Endothelial cell of umbilical vein (primary cell): ENCODE data around the gene SAT2. TPM values are rescaled to one million over a fixed set of nuclear protein-coding genes. Genes with fewer than 3 reads are reported as not detected.

Experiments
- BruUV-seq: library from RNA; stranded (reverse); fragments of 400-500 nt; replicated peaks from 2 replicates; lab custom pipeline; 2021; lab: Mats Ljungman, UMichigan
- CTCF ChIA-PET: fragments of 300-600, 350-600 bp; sonication (Branson Sonifier 250); formaldehyde crosslinking; loops from one replicate; lab custom pipeline; 2021; ENCODE audit warnings: antibody characterized with exemption, inconsistent platforms; lab: Charles Lee
- POLR2A ChIA-PET: fragments of 300-600, 350-600 bp; sonication (Branson Sonifier 250); formaldehyde crosslinking; loops from one replicate; lab custom pipeline; 2021; ENCODE audit warnings: antibody characterized with exemption, inconsistent platforms; lab: Charles Lee
- DNase-seq: peaks from one replicate; pipeline ENCODE4 v3.0.0-alpha.2; 2011; ENCODE audit warnings: low read depth, low spot score
- FAIRE-seq: peaks from 2 replicates; lab custom pipeline; 2011; peaks lifted over from hg19 to GRCh38; lab: Jason Lieb, UNC
- H2AFZ ChIP-seq: 2 replicates; pipeline ENCODE4 v1.6.0; 2012; ENCODE audit warnings: low read depth, low read length, control low read depth, inconsistent platforms
- H3K27ac ChIP-seq: 2 replicates; pipeline ENCODE4 v1.5.1; 2011; ENCODE audit warnings: low read depth, mild to moderate bottlenecking, control low read depth, low read length, moderate library complexity; ENCODE audit not compliant: insufficient read depth
- H3K27me3 ChIP-seq, 2 experiments: 2 replicates each; pipeline versions ENCODE4 v1.6.0 to v1.6.1; 2011; ENCODE audit warnings: low read length in 2 of 2, mixed read lengths in 1 of 2; ENCODE audit not compliant: control insufficient read depth in 2 of 2, insufficient read depth in 2 of 2
- H3K36me3 ChIP-seq, 2 experiments: 2 replicates in 1 of 2; 3 replicates in 1 of 2; pipeline ENCODE4 v1.5.1; 2011; ENCODE audit warnings: low read length in 2 of 2, mild to moderate bottlenecking in 1 of 2, moderate library complexity in 1 of 2; ENCODE audit not compliant: control insufficient read depth in 2 of 2, insufficient read depth in 2 of 2; ENCODE audit errors: extremely low read depth in 1 of 2
- H3K4me1 ChIP-seq: 3 replicates; pipeline ENCODE4 v1.5.1; 2011; ENCODE audit warnings: mild to moderate bottlenecking, low read length; ENCODE audit not compliant: control insufficient read depth, insufficient read depth; ENCODE audit errors: extremely low read depth
- H3K4me2 ChIP-seq: 2 replicates; pipeline ENCODE4 v1.6.1; 2011; ENCODE audit warnings: low read length, control low read depth, mixed read lengths; ENCODE audit not compliant: insufficient read depth
- H3K4me3 ChIP-seq, 3 experiments: fragments of 200-600 bp in 1 of 3; sonication (generic), shearing (Covaris generic) in 1 of 3; replicated peaks in 1 of 3; 2 replicates each; pipeline ENCODE4 v1.5.1; 2011 to 2016; ENCODE audit warnings: control low read depth in 3 of 3, low read length in 3 of 3, mild to moderate bottlenecking in 2 of 3, inconsistent platforms in 1 of 3, low read depth in 1 of 3, moderate library complexity in 1 of 3; ENCODE audit not compliant: insufficient read depth in 1 of 3
- H3K79me2 ChIP-seq: 2 replicates; pipeline ENCODE4 v1.6.0; 2012; ENCODE audit warnings: low read length, inconsistent platforms; ENCODE audit not compliant: control insufficient read depth, insufficient read depth
- H3K9ac ChIP-seq: replicated peaks from 2 replicates; pipeline ENCODE3; 2011; ENCODE audit warnings: low read length, control low read depth; ENCODE audit not compliant: insufficient read depth; ENCODE audit errors: extremely low read depth
- H3K9me1 ChIP-seq: replicated peaks from 3 replicates; pipeline ENCODE4 v1.6.0; 2011; ENCODE audit warnings: mild to moderate bottlenecking, low read length; ENCODE audit not compliant: control insufficient read depth, insufficient read depth; ENCODE audit errors: extremely low read depth
- H3K9me3 ChIP-seq: replicated peaks from 2 replicates; pipeline ENCODE4 v1.5.1; 2012; ENCODE audit warnings: low read length, inconsistent platforms; ENCODE audit not compliant: control insufficient read depth, insufficient read depth
- H4K20me1 ChIP-seq: replicated peaks from 2 replicates; pipeline ENCODE3; 2011; ENCODE audit warnings: mild to moderate bottlenecking, low read length; ENCODE audit not compliant: control insufficient read depth, insufficient read depth; ENCODE audit errors: extremely low read depth
- EZH2 ChIP-seq: IDR thresholded peaks from 2 replicates; pipeline ENCODE4 v1.6.1; 2012; ENCODE audit warnings: borderline replicate concordance, low read depth, mild to moderate bottlenecking, moderate library complexity, low read length, inconsistent platforms; ENCODE audit not compliant: severe bottlenecking
- FOS ChIP-seq: IDR thresholded peaks from 2 replicates; pipeline ENCODE4 v1.6.1; 2011; ENCODE audit warnings: mild to moderate bottlenecking, low read length, moderate library complexity, borderline replicate concordance; ENCODE audit not compliant: insufficient read depth
- GATA2 ChIP-seq: IDR thresholded peaks from 2 replicates; pipeline ENCODE4 v1.7.0; 2011; ENCODE audit warnings: low read depth, mild to moderate bottlenecking, moderate library complexity, mixed read lengths, low read length; ENCODE audit not compliant: insufficient read length, insufficient read depth
- JUN ChIP-seq: IDR thresholded peaks from 2 replicates; pipeline ENCODE4 v1.6.1; 2011; ENCODE audit warnings: borderline replicate concordance, low read depth; ENCODE audit not compliant: insufficient read length, insufficient read depth
- MYC ChIP-seq: IDR thresholded peaks from one replicate; pipeline ENCODE4 v1.6.1; 2011; ENCODE audit warnings: mild to moderate bottlenecking, low read depth, low read length
- POLR2A ChIP-seq: IDR thresholded peaks from 2 replicates; pipeline ENCODE4 v1.6.1; 2012; ENCODE audit warnings: low read depth, mild to moderate bottlenecking, control low read depth, low read length
- POLR2AphosphoS5 ChIP-seq: IDR thresholded peaks from 2 replicates; pipeline ENCODE4 v1.6.1; 2012; ENCODE audit warnings: low read depth, mild to moderate bottlenecking, control low read depth, low read length, moderate library complexity; ENCODE audit not compliant: insufficient read depth
- dilution Hi-C: fragments of 300-500 bp; cut with MboI; formaldehyde crosslinking; loops from one replicate; pipeline ENCODE4 v1.15.0; 2019; ENCODE audit warnings: low sequenced_read_pairs; ENCODE audit not compliant: extremely low pct_ligation_motif_present
- intact Hi-C: fragments of 100-400 bp; cut with micrococcal nuclease; formaldehyde crosslinking; loops from one replicate; pipeline ENCODE4 v1.10.0; 2022
- polyA plus RNA-seq, 4 experiments: library from polyadenylated mRNA; depleted of rRNA in 3 of 4; stranded (reverse) in 3 of 4; unstranded in 1 of 4; fragments of >200 nt; gene quantifications; 2 replicates each; pipeline versions ENCODE4 v1.2.1 to v1.2.3, GENCODE V29; 2011 to 2012; ENCODE audit warnings: missing spikeins in 1 of 4
- total RNA-seq: library from RNA; stranded (reverse); gene quantifications from 2 replicates; pipeline ENCODE4 v1.2.3, GENCODE V29; 2021
- TF ChIP-seq, protein P1 (sequence below): IDR thresholded peaks from 2 replicates; pipeline ENCODE4 v1.6.1; 2011; ENCODE audit not compliant: insufficient read depth, insufficient read length

SAT2 gene
- total and polyA plus RNA-seq, 2 donors (not counting 3 experiments of a cell fraction or from before 2014, with no cell fraction given) = 38.0 to 51.8 TPM

GRCh38 chr17:7590743-7591142 is 36.9 kb downstream of the SAT2 start:
- dilution Hi-C loops (no loop called here), intact Hi-C loops (no loop called here)
- POLR2A ChIA-PET = interaction anchor here (1.9 kb wide), 1 partner anchor 11 kb away, joined by 6 read pairs; the partner anchor contains the start of gene CD68
- Histone ChIP-seq H3K4me1 (peaks cover 10% of the 10 kb centered on the region), H3K36me3 (peaks cover 15 to 50% of the 10 kb centered on the region in 2 experiments), H3K79me2 (peaks cover 2% of the 10 kb centered on the region), H3K9me3 (no peaks in the 10 kb centered on the region), H3K27me3 (no peaks in the 10 kb centered on the region), H3K9ac (no peak overlapping the region), H2AFZ (no peak overlapping the region), H3K4me2 (no peak overlapping the region), H3K9me1 (no peaks in the 10 kb centered on the region), H3K4me3 (no peak overlapping the region), H3K27ac (no peak overlapping the region), H4K20me1 (no peaks in the 10 kb centered on the region)
- DNase-seq (no peak), FAIRE-seq (no peak)
- no TSS peak for BruUV-seq
- TF ChIP-seq POLR2AphosphoS5 = no peak
- no peak for TF ChIP-seq MYC
- no peak for TF ChIP-seq EZH2
- no peak for TF ChIP-seq FOS
- no peak for TF ChIP-seq POLR2A
- TF ChIP-seq GATA2 = no peak
- TF ChIP-seq, protein P1, sequence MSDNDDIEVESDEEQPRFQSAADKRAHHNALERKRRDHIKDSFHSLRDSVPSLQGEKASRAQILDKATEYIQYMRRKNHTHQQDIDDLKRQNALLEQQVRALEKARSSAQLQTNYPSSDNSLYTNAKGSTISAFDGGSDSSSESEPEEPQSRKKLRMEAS = no peak
- no peak for TF ChIP-seq JUN
- CTCF ChIA-PET = interaction anchor here (2.3 to 5.1 kb wide), 3 partner anchors 12 to 29 kb away, joined by 40 to 61 read pairs (median 48); partner anchors contain the start of genes CD68 and SENP3
